ENCODE data around the gene PAQR4. TPM values are rescaled to one million over a fixed set of nuclear protein-coding genes. Genes with fewer than 3 reads are reported as not detected.

Gene PAQR4
- total and polyA plus RNA-seq, 2 of the 13 experiments (the other 11 are each of a cell fraction or from before 2014, with no cell fraction given), result 15.9 to 24.8 TPM

DNA sequence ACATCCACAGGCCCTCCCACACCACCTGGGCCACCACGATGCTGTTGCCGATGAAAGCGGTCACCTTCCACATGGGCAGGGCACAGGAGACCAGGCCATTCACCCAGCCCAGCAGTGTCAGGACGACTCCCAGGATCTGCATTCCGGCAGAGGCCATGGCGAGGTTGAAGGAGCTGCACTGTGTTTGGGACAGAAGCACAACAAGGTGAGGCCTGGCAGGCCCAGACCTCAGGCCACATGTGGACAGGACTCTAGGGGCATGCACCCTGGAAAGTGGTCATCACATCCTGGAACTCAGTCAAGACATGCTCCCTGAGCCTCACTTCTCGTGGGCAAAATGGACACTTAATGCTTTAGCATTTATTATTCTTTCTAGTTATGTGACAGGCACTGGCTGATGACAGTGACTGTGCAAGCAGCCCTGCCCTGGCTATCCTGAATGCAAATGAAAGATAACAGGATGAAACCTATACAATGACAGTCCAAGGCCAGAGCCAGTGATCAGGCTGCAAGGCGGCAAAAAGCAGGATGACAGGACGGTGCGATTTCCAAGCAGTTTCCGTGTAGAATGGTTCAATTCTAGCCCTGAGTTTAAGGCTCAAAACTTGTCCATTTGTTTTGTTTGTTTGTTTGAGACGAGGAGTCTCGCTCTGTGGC is 46.8 kb downstream of the PAQR4 start (continued):
- TF ChIP-seq ZNF687 (CRISPR knock-in tag; IDR thresholded peaks at IDR 0.05) (peak; percentile 54), ZFY (CRISPR knock-in tag; IDR thresholded peaks at IDR 0.05) (0 out of 2 replicates have a peak, but pooled peaks have one; percentile 15), TEAD2 (CRISPR knock-in tag; IDR thresholded peaks at IDR 0.05) (no peak), ZNF746 (CRISPR knock-in tag; IDR thresholded peaks at IDR 0.05) (no peak), SP4 (CRISPR knock-in tag; IDR thresholded peaks at IDR 0.05) (0 out of 2 replicates have a peak, but pooled peaks have one; percentile 25), ZNF792 (CRISPR knock-in tag; IDR thresholded peaks at IDR 0.05) (no peak), ZNF747 (CRISPR knock-in tag; IDR thresholded peaks at IDR 0.05; ENCODE audit: borderline replicate concordance) (no peak), MTF2 (CRISPR knock-in tag; IDR thresholded peaks at IDR 0.05; ENCODE audit: borderline replicate concordance) (no peak), MXD1 (CRISPR knock-in tag; IDR thresholded peaks at IDR 0.05) (no peak), ZFX (CRISPR knock-in tag; IDR thresholded peaks at IDR 0.05; ENCODE audit: low read depth) (peak; percentile 54), ZNF296 (CRISPR knock-in tag; conservative IDR thresholded peaks at IDR 0.05) (no peak), ZNF121 (CRISPR knock-in tag; IDR thresholded peaks at IDR 0.05) (0 out of 2 replicates have a peak, but pooled peaks have one; percentile 35), SAP130 (CRISPR knock-in tag; IDR thresholded peaks at IDR 0.05; ENCODE audit: low read depth) (peak; percentile 49; the same call in 1 of the 2 replicates), ZNF883 (CRISPR knock-in tag; IDR thresholded peaks at IDR 0.05; ENCODE audit: not compliant biosample characterization) (no peak)
- TF ChIP-seq, protein P1, sequence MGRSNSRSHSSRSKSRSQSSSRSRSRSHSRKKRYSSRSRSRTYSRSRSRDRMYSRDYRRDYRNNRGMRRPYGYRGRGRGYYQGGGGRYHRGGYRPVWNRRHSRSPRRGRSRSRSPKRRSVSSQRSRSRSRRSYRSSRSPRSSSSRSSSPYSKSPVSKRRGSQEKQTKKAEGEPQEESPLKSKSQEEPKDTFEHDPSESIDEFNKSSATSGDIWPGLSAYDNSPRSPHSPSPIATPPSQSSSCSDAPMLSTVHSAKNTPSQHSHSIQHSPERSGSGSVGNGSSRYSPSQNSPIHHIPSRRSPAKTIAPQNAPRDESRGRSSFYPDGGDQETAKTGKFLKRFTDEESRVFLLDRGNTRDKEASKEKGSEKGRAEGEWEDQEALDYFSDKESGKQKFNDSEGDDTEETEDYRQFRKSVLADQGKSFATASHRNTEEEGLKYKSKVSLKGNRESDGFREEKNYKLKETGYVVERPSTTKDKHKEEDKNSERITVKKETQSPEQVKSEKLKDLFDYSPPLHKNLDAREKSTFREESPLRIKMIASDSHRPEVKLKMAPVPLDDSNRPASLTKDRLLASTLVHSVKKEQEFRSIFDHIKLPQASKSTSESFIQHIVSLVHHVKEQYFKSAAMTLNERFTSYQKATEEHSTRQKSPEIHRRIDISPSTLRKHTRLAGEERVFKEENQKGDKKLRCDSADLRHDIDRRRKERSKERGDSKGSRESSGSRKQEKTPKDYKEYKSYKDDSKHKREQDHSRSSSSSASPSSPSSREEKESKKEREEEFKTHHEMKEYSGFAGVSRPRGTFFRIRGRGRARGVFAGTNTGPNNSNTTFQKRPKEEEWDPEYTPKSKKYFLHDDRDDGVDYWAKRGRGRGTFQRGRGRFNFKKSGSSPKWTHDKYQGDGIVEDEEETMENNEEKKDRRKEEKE (IDR thresholded peaks at IDR 0.05), result no peak
